IPS DF 6.9 (cell line): ENCODE data around the gene TCHHL1.

ENCODE experiments used
- DNase-seq: peaks from one replicate; pipeline ENCODE4 v3.0.0-alpha.2; 2013; ENCODE audit warnings: low read depth, low spot score
- H3K27ac ChIP-seq: one replicate; pipeline ENCODE4 v1.5.1; 2013; ENCODE audit warnings: low read length, control low read depth
- H3K27me3 ChIP-seq: 2 replicates; pipeline ENCODE4 v1.6.1; 2013; ENCODE audit warnings: mild to moderate bottlenecking, low read length; ENCODE audit not compliant: control insufficient read depth, insufficient read depth
- H3K36me3 ChIP-seq: 2 replicates; pipeline ENCODE4 v1.6.1; 2013; ENCODE audit warnings: low read length; ENCODE audit not compliant: control insufficient read depth, insufficient read depth
- H3K4me1 ChIP-seq: 2 replicates; pipeline ENCODE4 v1.6.1; 2013; ENCODE audit warnings: low read length; ENCODE audit not compliant: control insufficient read depth, insufficient read depth
- H3K4me3 ChIP-seq: 2 replicates; pipeline ENCODE4 v1.5.1; 2013; ENCODE audit warnings: mild to moderate bottlenecking, low read length
- H3K9me3 ChIP-seq: 2 replicates; pipeline ENCODE4 v1.6.1; 2013; ENCODE audit warnings: low read length, inconsistent platforms; ENCODE audit not compliant: control insufficient read depth, insufficient read depth
- WGBS: extraction: QIAGEN DNeasy Blood & Tissue Kit; methylation state at CpG from one replicate; pipeline ENCODE4 v1.1.7; 2013; ENCODE audit warnings: mixed read lengths, missing lambda C conversion rate; ENCODE audit not compliant: insufficient read length, insufficient coverage; 5-methylcytosine and 5-hydroxymethylcytosine counted together

The TCHHL1 gene

DNA sequence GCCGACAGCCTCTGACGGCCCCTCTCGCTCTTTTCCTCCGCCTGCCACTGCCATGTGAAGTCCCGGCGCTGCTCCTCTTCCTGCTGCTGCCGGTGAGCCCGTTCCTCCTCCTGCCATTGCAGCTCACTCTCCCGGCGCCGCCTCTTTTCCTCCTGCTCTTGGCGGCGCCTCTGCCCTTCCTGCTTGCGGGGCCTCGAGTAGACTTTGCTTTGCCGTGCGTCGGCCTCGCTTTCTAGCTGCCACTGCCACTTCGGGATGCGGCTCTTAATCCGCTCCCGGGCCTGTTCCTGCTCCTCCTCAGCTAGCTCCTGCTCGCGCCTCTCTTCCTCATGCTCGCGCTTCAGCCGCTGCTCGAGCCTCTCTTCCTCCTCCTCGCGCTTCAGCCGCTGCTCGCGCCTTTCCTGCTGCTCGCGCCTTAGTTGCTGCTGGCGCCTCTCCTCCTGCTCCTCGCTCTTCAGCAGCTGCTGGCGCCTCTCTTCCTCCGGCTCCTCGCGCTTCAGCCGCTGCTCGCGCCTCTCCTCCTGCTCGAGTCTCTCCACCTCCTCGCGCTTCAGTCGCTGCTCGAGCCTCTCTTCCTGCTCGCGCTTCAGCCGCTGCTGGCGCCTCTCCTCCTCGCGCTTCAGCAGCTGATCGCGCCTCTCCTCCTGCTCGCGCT, 22.1 kb upstream of the TCHHL1 start:
- no CpG with 5 or more reads among the region's 60 CpGs for WGBS
- no peak for DNase-seq
- H3K9me3 ChIP-seq, result no peaks in the 10 kb centered on the region
- H3K4me1 ChIP-seq, result peaks cover 2% of the 10 kb centered on the region
- peaks cover 79% of the 10 kb centered on the region for H3K27me3 ChIP-seq
- no peaks in the 10 kb centered on the region for H3K36me3 ChIP-seq
- H3K4me3 ChIP-seq, result no peak overlapping the region; the same call in 1 of the 2 replicates
- no peak overlapping the region for H3K27ac ChIP-seq

DNA sequence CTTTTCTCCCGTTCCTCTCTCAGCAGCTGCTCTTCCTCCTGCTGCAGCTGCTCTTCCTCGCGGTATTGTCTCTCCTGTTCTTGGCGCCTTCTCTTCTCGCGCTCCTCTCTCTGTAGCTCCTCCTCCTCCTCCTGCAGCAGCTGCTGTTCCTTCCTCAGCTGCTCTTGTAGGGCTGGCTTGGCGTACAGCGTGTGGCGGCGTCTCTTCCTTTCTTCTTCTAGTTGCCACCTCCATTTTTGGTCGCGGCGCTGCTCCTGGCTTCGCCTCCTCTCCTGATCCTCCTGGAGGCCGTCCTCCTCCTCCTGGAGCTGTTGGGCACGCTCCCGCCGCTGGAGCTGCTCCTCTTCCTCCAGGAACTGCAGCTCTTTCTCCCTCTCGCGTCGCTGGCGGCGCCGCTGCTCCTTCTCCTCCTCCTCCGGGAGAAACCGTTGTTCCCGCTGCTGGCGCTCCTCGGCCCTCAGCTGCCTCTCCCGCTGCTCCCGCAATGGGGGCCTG, 21.5 kb upstream of the TCHHL1 start:
- Histone ChIP-seq H3K9me3 (no peaks in the 10 kb centered on the region), H3K27me3 (peaks cover 78% of the 10 kb centered on the region), H3K27ac (no peak overlapping the region), H3K4me1 (peaks cover 2% of the 10 kb centered on the region), H3K4me3 (no peak overlapping the region; the same call in 1 of the 2 replicates), H3K36me3 (no peaks in the 10 kb centered on the region)
- no peak for DNase-seq
- WGBS, result no CpG with 5 or more reads among the region's 31 CpGs

DNA sequence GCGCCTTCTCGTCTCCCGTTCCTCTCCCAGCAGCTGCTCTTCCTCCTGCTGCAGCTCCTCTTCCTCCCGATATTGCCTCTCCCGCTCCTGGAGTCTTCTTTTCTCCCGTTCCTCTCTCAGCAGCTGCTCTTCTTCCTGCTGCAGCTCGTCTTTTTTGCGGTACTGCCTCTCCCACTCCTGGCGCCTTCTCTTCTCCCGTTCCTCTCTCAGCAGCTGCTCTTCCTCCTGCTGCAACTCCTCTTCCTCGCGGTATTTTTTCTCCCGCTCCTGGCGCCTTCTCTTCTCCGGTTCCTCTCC, 21.1 kb upstream of the TCHHL1 start:
- Histone ChIP-seq H3K9me3 (no peaks in the 10 kb centered on the region), H3K27ac (no peak overlapping the region), H3K4me1 (peaks cover 2% of the 10 kb centered on the region), H3K4me3 (no peak overlapping the region), H3K36me3 (no peaks in the 10 kb centered on the region), H3K27me3 (peaks cover 75% of the 10 kb centered on the region)
- no peak for DNase-seq
- WGBS, result no CpG with 5 or more reads among the region's 15 CpGs

DNA sequence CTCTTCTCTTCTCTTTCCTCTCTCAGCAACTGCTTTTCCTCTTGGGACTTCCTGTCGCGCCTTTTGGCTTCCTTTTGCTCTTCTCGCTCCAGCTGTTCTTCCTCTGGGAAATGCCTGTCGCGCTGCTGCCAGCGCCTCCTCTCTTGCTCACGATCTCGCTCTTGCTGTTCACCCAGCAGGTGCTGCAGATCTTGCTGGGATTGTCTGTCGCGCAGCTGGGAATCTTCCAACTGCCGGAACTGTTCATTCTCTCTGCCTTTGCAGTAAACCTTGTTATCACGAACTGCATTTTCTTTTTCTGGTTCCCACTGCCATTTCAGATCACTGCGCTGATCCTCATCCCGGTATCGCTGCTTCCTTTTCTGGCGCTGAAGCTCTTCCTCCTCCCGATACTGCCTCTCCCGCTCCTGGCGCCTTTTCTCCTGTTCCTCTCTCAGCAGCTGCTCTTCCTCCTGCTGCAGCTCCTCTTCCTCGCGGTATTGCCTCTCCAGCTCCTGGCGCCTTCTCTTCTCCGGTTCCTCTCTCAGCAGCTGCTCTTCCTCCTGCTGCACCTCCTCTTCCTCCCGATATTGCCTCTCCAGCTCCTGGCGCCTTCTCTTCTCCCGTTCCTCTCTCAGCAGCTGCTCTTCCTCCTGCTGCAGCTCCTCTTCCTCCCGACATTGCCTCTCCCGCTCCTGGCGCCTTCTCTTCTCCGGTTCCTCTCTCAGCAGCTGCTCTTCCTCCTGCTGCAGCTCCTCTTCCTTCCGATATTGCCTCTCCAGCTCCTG, 20.6 kb upstream of the TCHHL1 start:
- no peak for DNase-seq
- Histone ChIP-seq H3K27ac (no peak overlapping the region), H3K27me3 (peaks cover 74% of the 10 kb centered on the region), H3K9me3 (no peaks in the 10 kb centered on the region), H3K4me3 (no peak overlapping the region), H3K36me3 (no peaks in the 10 kb centered on the region), H3K4me1 (peaks cover 2% of the 10 kb centered on the region)
- no CpG with 5 or more reads among the region's 31 CpGs for WGBS

DNA sequence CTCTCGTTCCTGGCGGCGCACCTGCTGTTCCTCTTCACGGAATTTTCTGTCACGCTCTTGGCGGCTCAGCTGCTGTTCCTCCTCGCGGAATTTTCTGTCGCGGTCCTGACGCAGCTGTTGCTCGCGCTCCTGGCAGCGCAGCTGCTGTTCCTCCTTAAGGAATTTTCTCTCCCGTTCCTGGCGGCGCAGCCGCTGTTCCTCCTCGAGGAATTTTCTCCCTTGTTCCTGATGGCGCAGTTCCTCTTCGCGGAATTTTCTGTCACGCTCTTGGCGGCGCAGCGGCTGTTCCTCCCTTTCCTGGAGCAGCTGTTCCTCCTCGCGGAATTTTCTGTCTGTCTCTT, 20.0 kb upstream of the TCHHL1 start:
- H3K27ac ChIP-seq, result no peak overlapping the region
- no peaks in the 10 kb centered on the region for H3K36me3 ChIP-seq
- no peak for DNase-seq
- no peaks in the 10 kb centered on the region for H3K9me3 ChIP-seq
- WGBS, result no CpG with 5 or more reads among the region's 28 CpGs
- H3K27me3 ChIP-seq, result peaks cover 70% of the 10 kb centered on the region
- peaks cover 2% of the 10 kb centered on the region for H3K4me1 ChIP-seq
- H3K4me3 ChIP-seq, result no peak overlapping the region

DNA sequence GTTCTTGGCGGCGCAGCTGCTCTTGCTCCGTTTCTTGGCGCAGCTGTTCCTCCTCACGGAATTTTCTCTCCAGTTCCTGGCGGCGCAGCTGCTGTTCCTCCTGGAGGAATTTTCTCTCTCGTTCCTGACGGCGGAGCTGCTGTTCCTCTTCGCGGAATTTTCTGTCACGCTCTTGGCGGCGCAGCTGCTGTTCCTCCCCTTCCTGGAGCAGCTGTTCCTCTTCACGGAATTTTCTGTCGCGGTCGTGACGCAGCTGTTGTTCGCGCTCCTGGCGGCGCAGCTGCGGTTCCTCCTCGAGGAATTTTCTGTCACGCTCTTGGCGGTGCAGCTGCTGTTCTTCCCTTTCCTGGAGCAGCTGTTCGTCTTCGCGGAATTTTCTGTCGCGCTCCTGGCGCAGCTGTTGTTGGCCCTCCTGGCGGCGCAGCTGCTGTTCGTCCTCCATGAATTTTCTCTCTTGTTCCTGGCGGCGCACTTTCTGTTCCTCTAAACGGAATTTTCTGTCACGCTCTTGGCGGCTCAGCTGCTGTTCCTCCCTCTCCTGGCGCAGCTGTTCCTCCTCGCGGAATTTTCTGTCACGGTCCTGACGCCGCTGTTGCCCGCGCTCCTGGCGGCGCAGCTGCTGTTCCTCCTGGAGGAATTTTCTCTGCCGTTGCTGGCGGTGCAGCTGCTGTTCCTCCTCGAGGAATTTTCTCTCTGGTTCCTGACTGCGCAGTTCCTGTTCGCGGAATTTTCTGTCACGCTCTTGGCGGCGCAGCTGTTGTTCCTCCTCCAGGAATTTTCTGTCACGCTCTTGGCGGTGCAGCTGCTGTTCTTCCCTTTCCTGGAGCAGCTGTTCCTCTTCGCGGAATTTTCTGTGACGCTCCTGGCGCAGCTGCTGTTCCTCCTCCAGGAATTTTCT, 19.4 kb upstream of the TCHHL1 start:
- Histone ChIP-seq H3K27ac (no peak overlapping the region), H3K36me3 (no peaks in the 10 kb centered on the region), H3K9me3 (no peaks in the 10 kb centered on the region), H3K27me3 (peaks cover 64% of the 10 kb centered on the region), H3K4me3 (peak overlapping the region; percentile 23), H3K4me1 (peaks cover 2% of the 10 kb centered on the region)
- WGBS, result no CpG with 5 or more reads among the region's 67 CpGs
- no peak for DNase-seq

DNA sequence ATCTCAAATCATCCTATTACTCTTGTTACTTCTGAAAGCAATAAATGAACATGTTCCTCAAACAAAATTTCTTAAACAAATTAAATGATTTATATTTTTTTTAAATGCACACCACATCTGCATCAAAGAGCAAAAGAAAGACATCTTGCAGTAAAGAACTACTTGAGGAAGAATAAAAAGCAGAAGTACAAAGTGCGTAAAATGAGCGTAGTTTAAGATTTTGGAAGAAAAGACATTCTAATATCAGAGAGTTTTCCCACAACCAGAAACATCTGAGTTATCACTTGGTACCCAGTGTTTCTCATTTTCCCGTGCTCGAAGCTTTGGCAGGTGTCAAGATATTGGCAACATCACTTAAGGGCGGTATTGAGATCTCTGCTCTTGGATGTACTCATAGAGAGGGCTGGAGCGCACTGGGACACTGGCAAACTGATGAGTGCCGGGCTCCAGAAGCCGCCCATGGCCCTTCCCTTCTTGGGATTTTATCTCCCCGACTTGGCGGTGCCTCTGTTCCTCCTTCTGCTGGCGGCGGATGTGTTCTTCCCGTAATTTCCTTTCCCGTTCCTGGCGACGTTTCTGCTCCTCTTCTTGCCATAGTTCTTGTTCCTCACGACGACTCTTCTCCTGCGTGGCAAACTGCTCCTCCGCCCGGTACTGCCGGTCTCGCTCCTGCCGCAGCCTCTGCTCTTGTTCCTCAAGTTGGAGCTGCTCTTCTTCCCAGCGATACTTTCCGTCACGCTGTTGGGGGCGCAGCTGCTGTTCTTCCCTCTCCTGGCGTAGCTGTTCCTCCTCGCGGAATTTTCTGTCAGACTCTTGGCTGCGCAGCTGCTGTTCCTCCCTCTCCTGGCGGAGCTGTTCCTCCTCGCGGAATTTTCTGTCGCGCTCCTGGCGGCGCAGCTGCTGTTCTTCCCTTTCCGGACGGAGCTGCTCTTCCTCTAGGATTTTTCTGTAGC, 18.4 kb upstream of the TCHHL1 start:
- peaks cover 55% of the 10 kb centered on the region for H3K27me3 ChIP-seq
- no peak for DNase-seq
- no peak overlapping the region for H3K27ac ChIP-seq
- H3K4me3 ChIP-seq, result peak overlapping the region; percentile 2; the same call in 1 of the 2 replicates
- H3K9me3 ChIP-seq, result no peaks in the 10 kb centered on the region
- no CpG with 5 or more reads among the region's 41 CpGs for WGBS
- peaks cover 2% of the 10 kb centered on the region for H3K4me1 ChIP-seq
- H3K36me3 ChIP-seq, result no peaks in the 10 kb centered on the region

DNA sequence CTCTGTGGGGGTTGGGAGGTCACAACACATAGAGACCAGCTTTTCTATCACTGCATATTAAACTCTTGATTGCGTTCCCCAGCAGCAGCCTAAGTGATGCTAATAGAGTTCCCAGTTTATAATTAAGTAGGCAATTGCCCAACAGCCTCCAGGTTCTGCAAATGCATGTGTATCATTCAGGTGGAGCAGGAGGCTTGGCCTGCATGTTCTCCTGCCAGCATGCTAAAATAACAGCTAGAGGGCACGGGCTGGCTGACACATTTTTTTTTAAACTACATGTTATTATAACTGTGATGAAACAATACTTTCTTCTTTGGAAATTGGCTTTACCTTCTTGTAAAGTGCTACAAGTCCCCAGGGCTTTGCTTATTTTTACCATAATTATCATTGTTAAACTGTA, 16.0 kb upstream of the TCHHL1 start:
- no peak overlapping the region for H3K27ac ChIP-seq
- no peaks in the 10 kb centered on the region for H3K36me3 ChIP-seq
- H3K4me1 ChIP-seq, result no peaks in the 10 kb centered on the region
- no CpG with 5 or more reads among the region's 2 CpGs for WGBS
- no peaks in the 10 kb centered on the region for H3K9me3 ChIP-seq
- DNase-seq, result no peak
- H3K4me3 ChIP-seq, result no peak overlapping the region
- H3K27me3 ChIP-seq, result peaks cover 34% of the 10 kb centered on the region

DNA sequence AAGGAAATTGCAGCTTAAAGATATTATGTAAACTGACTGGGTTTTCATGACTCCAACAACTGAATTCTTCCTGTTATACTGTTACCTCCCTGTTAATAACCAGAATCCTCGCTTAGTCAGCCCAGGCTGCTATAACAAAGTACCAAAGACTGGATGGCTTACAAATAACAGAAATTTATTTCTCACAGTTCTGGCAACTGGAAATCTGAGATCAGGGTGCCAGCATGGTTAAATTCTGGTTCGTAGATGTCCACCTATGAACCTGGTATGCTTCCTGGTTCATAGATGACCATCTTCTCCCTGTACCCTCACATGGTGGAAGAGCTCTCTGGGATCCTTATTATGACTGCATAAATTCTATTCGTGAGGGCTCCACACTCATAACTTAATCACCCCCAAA, 8.1 kb upstream of the TCHHL1 start:
- no CpG with 5 or more reads among the region's 3 CpGs for WGBS
- Histone ChIP-seq H3K4me1 (no peaks in the 10 kb centered on the region), H3K9me3 (no peaks in the 10 kb centered on the region), H3K27ac (no peak overlapping the region), H3K4me3 (no peak overlapping the region), H3K36me3 (no peaks in the 10 kb centered on the region), H3K27me3 (no peaks in the 10 kb centered on the region)
- DNase-seq, result no peak

DNA sequence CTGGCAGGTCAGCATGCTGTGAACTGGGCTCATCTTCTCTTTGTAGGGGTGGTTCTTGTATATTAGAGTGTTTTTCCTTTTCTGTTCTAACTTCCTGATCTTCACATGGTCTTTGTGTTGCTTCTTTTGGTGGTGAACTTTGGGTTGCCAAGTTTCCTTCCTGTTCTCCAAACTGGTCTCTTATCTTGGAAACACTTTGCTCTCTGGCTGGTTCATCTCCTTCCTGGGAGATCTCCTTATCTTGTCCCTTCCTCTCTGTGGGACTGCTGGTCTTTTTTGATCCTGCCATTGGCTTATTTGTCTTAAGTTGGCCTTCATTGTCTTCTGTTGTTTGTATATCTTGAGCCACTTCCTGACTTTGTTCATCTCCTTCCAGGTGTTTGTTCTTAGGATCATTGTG, 2.1 kb downstream of the TCHHL1 start:
- Histone ChIP-seq H3K27ac (no peak overlapping the region), H3K27me3 (no peaks in the 10 kb centered on the region), H3K36me3 (no peaks in the 10 kb centered on the region), H3K4me3 (no peak overlapping the region), H3K9me3 (no peaks in the 10 kb centered on the region), H3K4me1 (no peaks in the 10 kb centered on the region)
- DNase-seq, result no peak
